HepG2 (cell line): Measurements from ENCODE around the gene NDUFB11. TPM values are rescaled to one million over a fixed set of nuclear protein-coding genes. Genes with fewer than 3 reads are reported as not detected.

Experiments
- CCAR2 ChIP-seq: fragments of 200-400 bp; formaldehyde crosslinking; optimal IDR thresholded peaks from 2 replicates; pipeline ENCODE3; 2018; ENCODE audit warnings: low read depth, mild to moderate bottlenecking, low read length, moderate library complexity
- HNF4A ChIP-seq: sonication (generic); formaldehyde crosslinking; IDR thresholded peaks from 2 replicates; pipeline ENCODE4 v1.4.0; 2020; ENCODE audit warnings: missing genetic modification reagents
- SP4 ChIP-seq: sonication (generic); formaldehyde crosslinking; IDR thresholded peaks from 2 replicates; pipeline ENCODE4 v1.8.1; 2023; ENCODE audit warnings: mild to moderate bottlenecking, missing genetic modification reagents
- STAG1 ChIP-seq: sonication (generic); formaldehyde crosslinking; IDR thresholded peaks from 2 replicates; pipeline ENCODE4 v1.4.0; 2020; ENCODE audit warnings: missing genetic modification reagents
- SUZ12 ChIP-seq: fragments of 150-350 bp; IDR thresholded peaks from 2 replicates; pipeline ENCODE4 v1.6.1; 2014; ENCODE audit warnings: low read depth, low read length
- ZFYVE20 ChIP-seq: sonication (generic); formaldehyde crosslinking; IDR thresholded peaks from 2 replicates; pipeline ENCODE4 v1.8.0; 2023; ENCODE audit warnings: low read depth, mild to moderate bottlenecking, moderate library complexity, missing genetic modification reagents, borderline replicate concordance
- ZNF207 ChIP-seq: fragments of 450-650 bp; IDR thresholded peaks from 2 replicates; pipeline ENCODE4 v1.6.1; 2016; ENCODE audit warnings: antibody characterized with exemption, borderline replicate concordance
- ZNF383 ChIP-seq: sonication (generic); formaldehyde crosslinking; IDR thresholded peaks from 2 replicates; pipeline ENCODE4 v1.4.0; 2020; ENCODE audit warnings: missing genetic modification reagents, mild to moderate bottlenecking, borderline replicate concordance
- ZNF772 ChIP-seq: sonication (generic); formaldehyde crosslinking; IDR thresholded peaks from 2 replicates; pipeline ENCODE4 v1.5.0; 2020; ENCODE audit warnings: mild to moderate bottlenecking, missing genetic modification reagents
- ZNF878 ChIP-seq: sonication (generic); formaldehyde crosslinking; IDR thresholded peaks from 2 replicates; pipeline ENCODE4 v1.8.1; 2023; ENCODE audit warnings: mild to moderate bottlenecking, missing genetic modification reagents, moderate library complexity
- polyA plus RNA-seq, 8 experiments: library from polyadenylated mRNA; depleted of rRNA in 3 of 8; stranded (reverse) in 7 of 8; unstranded in 1 of 8; fragments of >200 nt; fragmentation: Illumina TruSeq in 4 of 8; extraction: Trizol in 4 of 8; gene quantifications; 2 replicates each; pipeline versions ENCODE4 v1.2.1 to v1.2.3, GENCODE V29; 2011 to 2016; ENCODE audit warnings: low read depth in 4 of 8, missing spikeins in 1 of 8, mixed read lengths in 1 of 8; ENCODE audit not compliant: insufficient read depth in 1 of 8
- total RNA-seq, 5 experiments: library from RNA; depleted of rRNA; stranded (reverse); fragments of >200 nt; fragmentation: Illumina TruSeq; extraction: Trizol; gene quantifications; 2 replicates each; pipeline ENCODE4 v1.2.3, GENCODE V29; 2016; ENCODE audit warnings: low read depth in 1 of 5
- TF ChIP-seq, protein P1 (sequence below): sonication (generic); formaldehyde crosslinking; IDR thresholded peaks from 2 replicates; pipeline ENCODE4 v1.4.0; 2020; ENCODE audit warnings: missing genetic modification reagents, low read depth, mild to moderate bottlenecking, borderline replicate concordance
- TF ChIP-seq, protein P2 (sequence below): sonication (generic); formaldehyde crosslinking; IDR thresholded peaks from 2 replicates; pipeline ENCODE4 v1.5.0; 2020; ENCODE audit warnings: missing genetic modification reagents, mild to moderate bottlenecking, borderline replicate concordance
- TF ChIP-seq, protein P3 (sequence below): sonication (generic); formaldehyde crosslinking; IDR thresholded peaks from 2 replicates; pipeline ENCODE4 v1.4.0; 2020; ENCODE audit warnings: mild to moderate bottlenecking, missing genetic modification reagents
- TF ChIP-seq, protein P4 (sequence below): sonication (generic); formaldehyde crosslinking; IDR thresholded peaks from 2 replicates; pipeline ENCODE4 v1.4.0; 2020; ENCODE audit warnings: mild to moderate bottlenecking, missing genetic modification reagents
- TF ChIP-seq, protein P5 (sequence below): IDR thresholded peaks from 2 replicates; pipeline ENCODE4 v1.6.1; 2016; ENCODE audit warnings: missing genetic modification reagents, missing compliant biosample characterization
- TF ChIP-seq, protein P6 (sequence below): sonication (generic); formaldehyde crosslinking; IDR thresholded peaks from 2 replicates; pipeline ENCODE4 v1.4.0; 2020; ENCODE audit warnings: missing genetic modification reagents, mild to moderate bottlenecking, borderline replicate concordance

The NDUFB11 gene
- total and polyA plus RNA-seq, 2 of the 13 experiments (the other 11 are each of a cell fraction or from before 2014, with no cell fraction given) = 46.6 to 100 TPM

DNA sequence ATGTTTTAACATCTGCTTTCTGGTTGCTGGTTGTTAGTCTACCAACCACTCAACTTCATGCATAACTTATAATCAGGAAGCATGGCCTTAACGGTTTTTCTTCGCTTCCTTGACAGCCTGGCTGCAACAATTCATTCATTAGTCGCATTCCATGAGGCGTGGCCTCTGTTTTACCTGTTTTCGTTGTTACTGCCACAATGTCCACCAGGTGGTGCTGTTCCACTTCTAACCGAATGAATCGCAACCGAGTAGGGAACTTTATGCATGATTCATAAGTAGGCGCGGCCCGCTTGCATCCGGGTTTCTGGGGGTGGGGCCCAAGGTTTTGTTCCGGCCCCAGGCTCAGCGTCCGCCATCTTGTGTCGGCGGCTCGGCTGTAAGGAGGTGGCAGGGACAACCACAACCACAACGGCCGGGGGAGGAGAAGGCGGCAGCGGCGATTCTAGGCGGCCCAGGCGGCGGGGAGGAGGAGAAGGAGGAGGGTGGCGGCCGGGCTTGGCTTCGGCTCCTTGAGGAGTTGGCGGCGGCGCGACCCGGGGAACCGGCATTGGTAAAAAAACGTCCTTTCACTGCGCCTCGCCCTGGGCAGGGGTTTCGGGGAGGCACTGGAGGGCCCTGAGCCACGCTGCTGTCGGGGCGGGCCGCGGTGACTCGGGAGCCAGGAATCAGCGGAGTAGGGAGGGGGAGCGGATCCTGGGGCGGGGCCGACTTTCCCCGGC is 49.1 kb upstream of the NDUFB11 start, which contains the start of gene UBA1 (continued):
- TF ChIP-seq, protein P1, sequence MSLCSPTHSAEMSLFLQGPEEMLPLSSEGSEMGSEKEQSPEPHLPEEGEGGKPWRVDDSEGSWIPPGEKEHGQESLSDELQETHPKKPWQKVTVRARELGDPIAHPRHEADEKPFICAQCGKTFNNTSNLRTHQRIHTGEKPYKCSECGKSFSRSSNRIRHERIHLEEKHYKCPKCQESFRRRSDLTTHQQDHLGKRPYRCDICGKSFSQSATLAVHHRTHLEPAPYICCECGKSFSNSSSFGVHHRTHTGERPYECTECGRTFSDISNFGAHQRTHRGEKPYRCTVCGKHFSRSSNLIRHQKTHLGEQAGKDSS = 0 out of 2 replicates have a peak, but pooled peaks have one; percentile 30
- TF ChIP-seq, protein P2, sequence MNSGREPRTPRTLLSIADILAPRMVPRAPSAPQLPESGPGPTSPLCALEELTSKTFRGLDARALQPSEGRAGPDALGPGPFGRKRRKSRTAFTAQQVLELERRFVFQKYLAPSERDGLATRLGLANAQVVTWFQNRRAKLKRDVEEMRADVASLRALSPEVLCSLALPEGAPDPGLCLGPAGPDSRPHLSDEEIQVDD (CRISPR knock-in tag) = no peak
- TF ChIP-seq, protein P3, sequence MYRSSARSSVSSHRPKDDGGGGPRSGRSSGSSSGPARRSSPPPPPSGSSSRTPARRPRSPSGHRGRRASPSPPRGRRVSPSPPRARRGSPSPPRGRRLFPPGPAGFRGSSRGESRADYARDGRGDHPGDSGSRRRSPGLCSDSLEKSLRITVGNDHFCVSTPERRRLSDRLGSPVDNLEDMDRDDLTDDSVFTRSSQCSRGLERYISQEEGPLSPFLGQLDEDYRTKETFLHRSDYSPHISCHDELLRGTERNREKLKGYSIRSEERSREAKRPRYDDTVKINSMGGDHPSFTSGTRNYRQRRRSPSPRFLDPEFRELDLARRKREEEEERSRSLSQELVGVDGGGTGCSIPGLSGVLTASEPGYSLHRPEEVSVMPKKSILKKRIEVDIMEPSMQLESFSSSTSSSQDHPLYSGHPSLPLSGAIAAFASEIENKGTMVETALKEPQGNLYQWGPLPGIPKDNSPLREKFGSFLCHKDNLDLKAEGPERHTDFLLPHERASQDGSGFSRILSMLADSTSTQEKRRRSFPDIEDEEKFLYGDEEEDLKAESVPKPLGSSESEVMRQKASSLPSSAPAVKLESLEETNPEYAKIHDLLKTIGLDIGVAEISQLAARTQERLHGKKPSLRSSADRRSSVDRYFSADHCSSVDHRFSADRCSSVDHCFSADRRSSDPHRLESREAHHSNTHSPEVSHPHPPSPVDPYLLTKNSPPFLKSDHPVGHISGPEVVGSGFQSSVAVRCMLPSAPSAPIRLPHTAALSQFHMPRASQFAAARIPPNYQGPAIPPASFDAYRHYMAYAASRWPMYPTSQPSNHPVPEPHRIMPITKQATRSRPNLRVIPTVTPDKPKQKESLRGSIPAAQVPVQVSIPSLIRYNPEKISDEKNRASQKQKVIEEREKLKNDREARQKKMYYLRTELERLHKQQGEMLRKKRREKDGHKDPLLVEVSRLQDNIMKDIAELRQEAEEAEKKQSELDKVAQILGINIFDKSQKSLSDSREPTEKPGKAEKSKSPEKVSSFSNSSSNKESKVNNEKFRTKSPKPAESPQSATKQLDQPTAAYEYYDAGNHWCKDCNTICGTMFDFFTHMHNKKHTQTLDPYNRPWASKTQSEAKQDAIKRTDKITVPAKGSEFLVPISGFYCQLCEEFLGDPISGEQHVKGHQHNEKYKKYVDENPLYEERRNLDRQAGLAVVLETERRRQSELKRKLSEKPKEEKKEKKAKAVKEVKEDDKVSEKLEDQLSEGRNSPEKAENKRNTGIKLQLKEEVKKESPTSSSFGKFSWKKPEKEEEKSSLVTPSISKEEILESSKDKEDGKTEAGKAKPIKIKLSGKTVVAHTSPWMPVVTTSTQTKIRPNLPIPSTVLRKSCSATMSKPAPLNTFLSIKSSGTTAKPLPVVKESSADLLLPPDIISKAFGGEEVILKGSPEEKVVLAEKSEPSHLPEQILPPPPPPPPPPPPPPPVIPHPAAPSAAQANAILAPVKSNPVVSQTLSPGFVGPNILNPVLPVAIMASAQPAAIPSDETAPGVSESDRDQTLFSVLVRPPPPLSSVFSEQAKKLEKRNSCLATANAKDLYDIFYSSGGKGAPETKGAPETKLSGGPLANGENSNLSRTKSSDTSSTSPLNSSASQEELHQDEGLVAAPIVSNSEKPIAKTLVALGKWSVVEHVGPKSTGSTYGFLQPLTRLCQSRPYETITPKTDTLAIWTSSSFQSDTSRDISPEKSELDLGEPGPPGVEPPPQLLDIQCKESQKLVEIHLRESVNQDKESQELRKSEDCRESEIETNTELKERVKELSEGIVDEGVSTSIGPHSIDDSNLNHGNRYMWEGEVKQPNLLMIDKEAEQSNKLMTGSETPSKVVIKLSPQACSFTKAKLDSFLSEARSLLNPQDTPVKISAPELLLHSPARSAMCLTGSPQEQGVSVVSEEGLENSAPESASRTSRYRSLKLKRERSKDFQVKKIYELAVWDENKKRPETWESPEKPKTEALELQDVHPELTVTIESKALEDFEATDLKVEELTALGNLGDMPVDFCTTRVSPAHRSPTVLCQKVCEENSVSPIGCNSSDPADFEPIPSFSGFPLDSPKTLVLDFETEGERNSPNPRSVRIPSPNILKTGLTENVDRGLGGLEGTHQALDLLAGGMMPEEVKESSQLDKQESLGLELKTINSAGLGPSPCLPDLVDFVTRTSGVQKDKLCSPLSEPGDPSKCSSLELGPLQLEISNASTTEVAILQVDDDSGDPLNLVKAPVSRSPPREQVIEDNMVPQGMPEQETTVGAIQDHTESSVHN (CRISPR knock-in tag) = no peak
- TF ChIP-seq ZNF383 (CRISPR knock-in tag) (no peak), CCAR2 (no peak), SUZ12 (no peak), ZFYVE20 (CRISPR knock-in tag) (no peak), ZNF878 (CRISPR knock-in tag) (no peak), STAG1 (CRISPR knock-in tag) (peak; percentile 94), ZNF207 (no peak), HNF4A (CRISPR knock-in tag) (no peak), ZNF772 (no peak), SP4 (CRISPR knock-in tag) (peak; percentile 52; the same call in 1 of the 2 replicates)
- TF ChIP-seq, protein P4, sequence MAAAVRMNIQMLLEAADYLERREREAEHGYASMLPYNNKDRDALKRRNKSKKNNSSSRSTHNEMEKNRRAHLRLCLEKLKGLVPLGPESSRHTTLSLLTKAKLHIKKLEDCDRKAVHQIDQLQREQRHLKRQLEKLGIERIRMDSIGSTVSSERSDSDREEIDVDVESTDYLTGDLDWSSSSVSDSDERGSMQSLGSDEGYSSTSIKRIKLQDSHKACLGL = no peak
- TF ChIP-seq, protein P5, sequence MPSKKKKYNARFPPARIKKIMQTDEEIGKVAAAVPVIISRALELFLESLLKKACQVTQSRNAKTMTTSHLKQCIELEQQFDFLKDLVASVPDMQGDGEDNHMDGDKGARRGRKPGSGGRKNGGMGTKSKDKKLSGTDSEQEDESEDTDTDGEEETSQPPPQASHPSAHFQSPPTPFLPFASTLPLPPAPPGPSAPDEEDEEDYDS (CRISPR knock-in tag) = peak; percentile 86
- TF ChIP-seq, protein P6, sequence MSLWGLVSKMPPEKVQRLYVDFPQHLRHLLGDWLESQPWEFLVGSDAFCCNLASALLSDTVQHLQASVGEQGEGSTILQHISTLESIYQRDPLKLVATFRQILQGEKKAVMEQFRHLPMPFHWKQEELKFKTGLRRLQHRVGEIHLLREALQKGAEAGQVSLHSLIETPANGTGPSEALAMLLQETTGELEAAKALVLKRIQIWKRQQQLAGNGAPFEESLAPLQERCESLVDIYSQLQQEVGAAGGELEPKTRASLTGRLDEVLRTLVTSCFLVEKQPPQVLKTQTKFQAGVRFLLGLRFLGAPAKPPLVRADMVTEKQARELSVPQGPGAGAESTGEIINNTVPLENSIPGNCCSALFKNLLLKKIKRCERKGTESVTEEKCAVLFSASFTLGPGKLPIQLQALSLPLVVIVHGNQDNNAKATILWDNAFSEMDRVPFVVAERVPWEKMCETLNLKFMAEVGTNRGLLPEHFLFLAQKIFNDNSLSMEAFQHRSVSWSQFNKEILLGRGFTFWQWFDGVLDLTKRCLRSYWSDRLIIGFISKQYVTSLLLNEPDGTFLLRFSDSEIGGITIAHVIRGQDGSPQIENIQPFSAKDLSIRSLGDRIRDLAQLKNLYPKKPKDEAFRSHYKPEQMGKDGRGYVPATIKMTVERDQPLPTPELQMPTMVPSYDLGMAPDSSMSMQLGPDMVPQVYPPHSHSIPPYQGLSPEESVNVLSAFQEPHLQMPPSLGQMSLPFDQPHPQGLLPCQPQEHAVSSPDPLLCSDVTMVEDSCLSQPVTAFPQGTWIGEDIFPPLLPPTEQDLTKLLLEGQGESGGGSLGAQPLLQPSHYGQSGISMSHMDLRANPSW (CRISPR knock-in tag) = no peak
